Measurements from ENCODE around the gene NOTCH1. TPM values are rescaled to one million over a fixed set of nuclear protein-coding genes. Genes with fewer than 3 reads are reported as not detected.
A peak's percentile ranks its signal among the peaks of the same experiment; 100 is the strongest.

Gene NOTCH1
- total and polyA plus RNA-seq, 2 of the 13 experiments (the other 11 are each of a cell fraction or from before 2014, with no cell fraction given), result 0.09 to 0.35 TPM

- TF ChIP-seq, protein P1, sequence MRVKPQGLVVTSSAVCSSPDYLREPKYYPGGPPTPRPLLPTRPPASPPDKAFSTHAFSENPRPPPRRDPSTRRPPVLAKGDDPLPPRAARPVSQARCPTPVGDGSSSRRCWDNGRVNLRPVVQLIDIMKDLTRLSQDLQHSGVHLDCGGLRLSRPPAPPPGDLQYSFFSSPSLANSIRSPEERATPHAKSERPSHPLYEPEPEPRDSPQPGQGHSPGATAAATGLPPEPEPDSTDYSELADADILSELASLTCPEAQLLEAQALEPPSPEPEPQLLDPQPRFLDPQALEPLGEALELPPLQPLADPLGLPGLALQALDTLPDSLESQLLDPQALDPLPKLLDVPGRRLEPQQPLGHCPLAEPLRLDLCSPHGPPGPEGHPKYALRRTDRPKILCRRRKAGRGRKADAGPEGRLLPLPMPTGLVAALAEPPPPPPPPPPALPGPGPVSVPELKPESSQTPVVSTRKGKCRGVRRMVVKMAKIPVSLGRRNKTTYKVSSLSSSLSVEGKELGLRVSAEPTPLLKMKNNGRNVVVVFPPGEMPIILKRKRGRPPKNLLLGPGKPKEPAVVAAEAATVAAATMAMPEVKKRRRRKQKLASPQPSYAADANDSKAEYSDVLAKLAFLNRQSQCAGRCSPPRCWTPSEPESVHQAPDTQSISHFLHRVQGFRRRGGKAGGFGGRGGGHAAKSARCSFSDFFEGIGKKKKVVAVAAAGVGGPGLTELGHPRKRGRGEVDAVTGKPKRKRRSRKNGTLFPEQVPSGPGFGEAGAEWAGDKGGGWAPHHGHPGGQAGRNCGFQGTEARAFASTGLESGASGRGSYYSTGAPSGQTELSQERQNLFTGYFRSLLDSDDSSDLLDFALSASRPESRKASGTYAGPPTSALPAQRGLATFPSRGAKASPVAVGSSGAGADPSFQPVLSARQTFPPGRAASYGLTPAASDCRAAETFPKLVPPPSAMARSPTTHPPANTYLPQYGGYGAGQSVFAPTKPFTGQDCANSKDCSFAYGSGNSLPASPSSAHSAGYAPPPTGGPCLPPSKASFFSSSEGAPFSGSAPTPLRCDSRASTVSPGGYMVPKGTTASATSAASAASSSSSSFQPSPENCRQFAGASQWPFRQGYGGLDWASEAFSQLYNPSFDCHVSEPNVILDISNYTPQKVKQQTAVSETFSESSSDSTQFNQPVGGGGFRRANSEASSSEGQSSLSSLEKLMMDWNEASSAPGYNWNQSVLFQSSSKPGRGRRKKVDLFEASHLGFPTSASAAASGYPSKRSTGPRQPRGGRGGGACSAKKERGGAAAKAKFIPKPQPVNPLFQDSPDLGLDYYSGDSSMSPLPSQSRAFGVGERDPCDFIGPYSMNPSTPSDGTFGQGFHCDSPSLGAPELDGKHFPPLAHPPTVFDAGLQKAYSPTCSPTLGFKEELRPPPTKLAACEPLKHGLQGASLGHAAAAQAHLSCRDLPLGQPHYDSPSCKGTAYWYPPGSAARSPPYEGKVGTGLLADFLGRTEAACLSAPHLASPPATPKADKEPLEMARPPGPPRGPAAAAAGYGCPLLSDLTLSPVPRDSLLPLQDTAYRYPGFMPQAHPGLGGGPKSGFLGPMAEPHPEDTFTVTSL (CRISPR knock-in tag; IDR thresholded peaks at IDR 0.05; ENCODE audit: borderline replicate concordance), result no peak
- peak; percentile 69; the same call in 1 of the 2 replicates for TF ChIP-seq MXD4 (CRISPR knock-in tag; IDR thresholded peaks at IDR 0.05)
- 0 out of 2 replicates have a peak, but pooled peaks have one; percentile 17 for TF ChIP-seq ZNF792 (CRISPR knock-in tag; IDR thresholded peaks at IDR 0.05)
- peak; percentile 88 for TF ChIP-seq AGO2 (optimal IDR thresholded peaks at IDR 0.05; ENCODE audit: low read depth, low read length)
- peak; percentile 80 for TF ChIP-seq CEBPG (CRISPR knock-in tag; IDR thresholded peaks at IDR 0.05)
- peak; percentile 77; the same call in 1 of the 2 replicates for TF ChIP-seq SRY (CRISPR knock-in tag; IDR thresholded peaks at IDR 0.05)
- no peak for TF ChIP-seq NFRKB (IDR thresholded peaks at IDR 0.05)
- peak; percentile 54; the same call in 1 of the 2 replicates for TF ChIP-seq ELF3 (CRISPR knock-in tag; IDR thresholded peaks at IDR 0.05)
- TF ChIP-seq ASH2L (IDR thresholded peaks at IDR 0.05; ENCODE audit: insufficient read length, low read depth, low read length), result peak; percentile 52
- TF ChIP-seq ZNF672 (CRISPR knock-in tag; IDR thresholded peaks at IDR 0.05), result no peak
- TF ChIP-seq MAF1 (CRISPR knock-in tag; IDR thresholded peaks at IDR 0.05; ENCODE audit: borderline replicate concordance), result no peak
- TF ChIP-seq, protein P2, sequence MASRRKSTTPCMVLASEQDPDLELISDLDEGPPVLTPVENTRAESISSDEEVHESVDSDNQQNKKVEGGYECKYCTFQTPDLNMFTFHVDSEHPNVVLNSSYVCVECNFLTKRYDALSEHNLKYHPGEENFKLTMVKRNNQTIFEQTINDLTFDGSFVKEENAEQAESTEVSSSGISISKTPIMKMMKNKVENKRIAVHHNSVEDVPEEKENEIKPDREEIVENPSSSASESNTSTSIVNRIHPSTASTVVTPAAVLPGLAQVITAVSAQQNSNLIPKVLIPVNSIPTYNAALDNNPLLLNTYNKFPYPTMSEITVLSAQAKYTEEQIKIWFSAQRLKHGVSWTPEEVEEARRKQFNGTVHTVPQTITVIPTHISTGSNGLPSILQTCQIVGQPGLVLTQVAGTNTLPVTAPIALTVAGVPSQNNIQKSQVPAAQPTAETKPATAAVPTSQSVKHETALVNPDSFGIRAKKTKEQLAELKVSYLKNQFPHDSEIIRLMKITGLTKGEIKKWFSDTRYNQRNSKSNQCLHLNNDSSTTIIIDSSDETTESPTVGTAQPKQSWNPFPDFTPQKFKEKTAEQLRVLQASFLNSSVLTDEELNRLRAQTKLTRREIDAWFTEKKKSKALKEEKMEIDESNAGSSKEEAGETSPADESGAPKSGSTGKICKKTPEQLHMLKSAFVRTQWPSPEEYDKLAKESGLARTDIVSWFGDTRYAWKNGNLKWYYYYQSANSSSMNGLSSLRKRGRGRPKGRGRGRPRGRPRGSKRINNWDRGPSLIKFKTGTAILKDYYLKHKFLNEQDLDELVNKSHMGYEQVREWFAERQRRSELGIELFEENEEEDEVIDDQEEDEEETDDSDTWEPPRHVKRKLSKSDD (CRISPR knock-in tag; IDR thresholded peaks at IDR 0.05; ENCODE audit: low read depth), result peak; percentile 24; the same call in 1 of the 2 replicates
- TF ChIP-seq ZNF329 (CRISPR knock-in tag; IDR thresholded peaks at IDR 0.05; ENCODE audit: low read depth), result peak; percentile 66
- TF ChIP-seq PHF20 (CRISPR knock-in tag; IDR thresholded peaks at IDR 0.05), result peak; percentile 70
- 0 out of 2 replicates have a peak, but pooled peaks have one; percentile 14 for TF ChIP-seq RFXANK (CRISPR knock-in tag; IDR thresholded peaks at IDR 0.05)
- TF ChIP-seq ZNF430 (CRISPR knock-in tag; IDR thresholded peaks at IDR 0.05), result 0 out of 2 replicates have a peak, but pooled peaks have one; percentile 17
- TF ChIP-seq NR2F1 (CRISPR knock-in tag; IDR thresholded peaks at IDR 0.05), result no peak
- no peak for TF ChIP-seq ELF4 (CRISPR knock-in tag; IDR thresholded peaks at IDR 0.05; ENCODE audit: borderline replicate concordance)
- TF ChIP-seq SP2 (CRISPR knock-in tag; IDR thresholded peaks at IDR 0.05), result no peak
- peak; percentile 52; the same call in 1 of the 2 replicates for TF ChIP-seq NFKB2 (CRISPR knock-in tag; IDR thresholded peaks at IDR 0.05; ENCODE audit: borderline replicate concordance)
Measured at GRCh38 chr9:136482793-136483588, 62.9 kb downstream of the NOTCH1 start, which contains the start of gene SEC16A (continued).
